Upper lobe of left lung (tissue), 6 donors: Measurements from ENCODE around the gene PLXNB2. TPM values are rescaled to one million over a fixed set of nuclear protein-coding genes. Genes with fewer than 3 reads are reported as not detected.

Source experiments
- ATAC-seq, 2 donors: fragments of 200-7000 bp; cut with Tn5 transposase; one replicate each; pipeline ENCODE4 v1.9.1; 2022; ENCODE audit warnings: mild to moderate bottlenecking in 2 of 2, moderate library complexity in 2 of 2; ENCODE audit not compliant: low FRiP score in 2 of 2
- DNase-seq, 2 donors: peaks; one replicate each; pipeline ENCODE4 v3.0.0-alpha.2; 2019 to 2020
- H3K27ac ChIP-seq, 4 donors: fragments of 200-600 bp; sonication (generic); one replicate each; pipeline ENCODE4 v1.5.1; 2016 to 2019
- H3K27me3 ChIP-seq, 4 donors: fragments of 200-600 bp; sonication (generic); one replicate each; pipeline ENCODE4 v1.5.1; 2017 to 2019
- H3K36me3 ChIP-seq, 4 donors: fragments of 200-600 bp; sonication (generic); one replicate each; pipeline ENCODE4 v1.5.1; 2016 to 2019
- H3K4me1 ChIP-seq, 4 donors: fragments of 200-600 bp; sonication (generic); one replicate each; pipeline ENCODE4 v1.5.1; 2018 to 2019
- H3K4me3 ChIP-seq, 4 donors: fragments of 200-600 bp; sonication (generic); one replicate each; pipeline ENCODE4 v1.5.1; 2017 to 2019; ENCODE audit warnings: mild to moderate bottlenecking in 2 of 4, moderate library complexity in 1 of 4
- H3K9me3 ChIP-seq, 4 donors: fragments of 200-600 bp; sonication (generic); one replicate each; pipeline ENCODE4 v1.5.1; 2018 to 2019
- EP300 ChIP-seq, 4 donors: sonication (generic); formaldehyde crosslinking; IDR thresholded peaks; one replicate each; pipeline ENCODE4 v1.5.1; 2017; ENCODE audit warnings: antibody characterized with exemption in 4 of 4, control low read depth in 2 of 4
- POLR2A ChIP-seq, 4 donors: fragments of 450-650 bp; IDR thresholded peaks; one replicate each; pipeline ENCODE4 v1.5.1; 2016 to 2017; ENCODE audit warnings: antibody characterized with exemption in 4 of 4, mild to moderate bottlenecking in 2 of 4
- POLR2AphosphoS5 ChIP-seq, 2 donors: sonication (generic); formaldehyde crosslinking; IDR thresholded peaks; one replicate each; pipeline ENCODE4 v1.5.1; 2017; ENCODE audit warnings: antibody characterized with exemption in 2 of 2
- WGBS, 2 donors: methylation state at CpG; one replicate each; pipeline ENCODE4 v1.1.5; 2017 to 2018; 5-methylcytosine and 5-hydroxymethylcytosine counted together
- total RNA-seq, 6 donors: library from RNA; depleted of rRNA in 4 of 6; stranded (reverse); fragments of >200 nt in 4 of 6; gene quantifications; one replicate each; pipeline versions ENCODE4 v1.1.0 to v1.2.1, GENCODE V29; 2016 to 2021
- TF ChIP-seq, protein P1 (sequence below), 6 experiments: fragments of 450-650 bp in 4 of 6; fragments of 200-600 bp in 2 of 6; sonication (generic) in 2 of 6; IDR thresholded peaks; one replicate each; pipeline ENCODE4 v1.5.1; 2016 to 2019; ENCODE audit warnings: antibody characterized with exemption in 6 of 6
- donor health status: DM: no; HTN: no; CAD: no; lungs with moderate emphysema.
- donor health status: DM: no; HTN: yes; CAD: no; lungs with severe emphysema.

PLXNB2 gene
- total RNA-seq, 6 donors from 2014 or later = 218 to 407 (median 313) TPM

DNA sequence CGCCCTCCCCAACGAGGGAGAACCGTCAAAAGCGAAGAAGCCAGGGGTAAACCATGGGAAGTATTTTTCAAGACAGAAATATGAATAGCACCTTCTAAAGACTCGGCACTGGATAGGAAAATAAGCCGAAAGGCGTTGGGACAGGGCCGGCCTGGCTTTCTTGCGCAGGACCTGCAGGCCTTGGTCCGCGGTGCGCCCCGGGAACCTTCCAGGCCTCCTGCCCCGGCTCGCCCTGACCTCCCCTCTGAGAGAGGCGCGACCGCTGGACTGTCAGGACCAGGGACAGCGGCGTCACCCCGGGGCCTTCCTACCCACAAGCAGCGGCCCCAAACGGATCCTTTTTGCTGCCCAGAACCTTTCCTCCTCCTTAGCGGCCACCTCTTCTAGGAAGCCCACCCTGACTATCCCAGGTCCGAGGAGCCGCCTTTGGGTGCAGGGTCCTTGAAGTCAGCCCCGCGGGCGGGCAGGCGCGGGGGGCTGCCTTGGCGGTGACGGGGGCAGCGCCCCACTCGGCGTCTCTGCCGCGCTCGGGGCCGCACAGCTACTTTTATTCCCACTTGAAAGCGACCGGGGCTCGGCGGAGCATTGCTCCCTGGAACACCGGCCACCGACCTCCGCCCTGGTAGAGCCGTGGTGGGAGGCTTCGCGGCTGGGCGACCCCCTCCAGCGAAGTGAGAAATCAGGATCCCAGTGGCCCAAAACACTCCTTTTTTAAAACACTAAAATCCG is 36.6 kb downstream of the PLXNB2 start:
- H3K27me3 ChIP-seq = peaks cover 0 to 10% (median 2%) of the 10 kb centered on the region in 4 donors
- no peaks in the 10 kb centered on the region for H3K9me3 ChIP-seq
- peaks cover 50 to 68% (median 55%) of the 10 kb centered on the region in 4 donors for H3K4me1 ChIP-seq
- peak in 1 of 2 donors; percentile 6 for TF ChIP-seq POLR2AphosphoS5 (IDR thresholded peaks at IDR 0.05)
- TF ChIP-seq, protein P1, sequence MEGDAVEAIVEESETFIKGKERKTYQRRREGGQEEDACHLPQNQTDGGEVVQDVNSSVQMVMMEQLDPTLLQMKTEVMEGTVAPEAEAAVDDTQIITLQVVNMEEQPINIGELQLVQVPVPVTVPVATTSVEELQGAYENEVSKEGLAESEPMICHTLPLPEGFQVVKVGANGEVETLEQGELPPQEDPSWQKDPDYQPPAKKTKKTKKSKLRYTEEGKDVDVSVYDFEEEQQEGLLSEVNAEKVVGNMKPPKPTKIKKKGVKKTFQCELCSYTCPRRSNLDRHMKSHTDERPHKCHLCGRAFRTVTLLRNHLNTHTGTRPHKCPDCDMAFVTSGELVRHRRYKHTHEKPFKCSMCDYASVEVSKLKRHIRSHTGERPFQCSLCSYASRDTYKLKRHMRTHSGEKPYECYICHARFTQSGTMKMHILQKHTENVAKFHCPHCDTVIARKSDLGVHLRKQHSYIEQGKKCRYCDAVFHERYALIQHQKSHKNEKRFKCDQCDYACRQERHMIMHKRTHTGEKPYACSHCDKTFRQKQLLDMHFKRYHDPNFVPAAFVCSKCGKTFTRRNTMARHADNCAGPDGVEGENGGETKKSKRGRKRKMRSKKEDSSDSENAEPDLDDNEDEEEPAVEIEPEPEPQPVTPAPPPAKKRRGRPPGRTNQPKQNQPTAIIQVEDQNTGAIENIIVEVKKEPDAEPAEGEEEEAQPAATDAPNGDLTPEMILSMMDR (IDR thresholded peaks at IDR 0.05) = no peak
- peaks cover 3 to 13% (median 11%) of the 10 kb centered on the region in 4 donors for H3K36me3 ChIP-seq
- peak overlapping the region; percentile 0 to 65 (median 54) for H3K4me3 ChIP-seq
- ATAC-seq = peak; percentile 66 to 77
- H3K27ac ChIP-seq = peak overlapping the region; percentile 54 to 83 (median 70)
- DNase-seq = peak; percentile 76 to 93
- WGBS, 2 donors = 1 to 2% methylated on average over 29 to 32 of the region's 53 CpGs

DNA sequence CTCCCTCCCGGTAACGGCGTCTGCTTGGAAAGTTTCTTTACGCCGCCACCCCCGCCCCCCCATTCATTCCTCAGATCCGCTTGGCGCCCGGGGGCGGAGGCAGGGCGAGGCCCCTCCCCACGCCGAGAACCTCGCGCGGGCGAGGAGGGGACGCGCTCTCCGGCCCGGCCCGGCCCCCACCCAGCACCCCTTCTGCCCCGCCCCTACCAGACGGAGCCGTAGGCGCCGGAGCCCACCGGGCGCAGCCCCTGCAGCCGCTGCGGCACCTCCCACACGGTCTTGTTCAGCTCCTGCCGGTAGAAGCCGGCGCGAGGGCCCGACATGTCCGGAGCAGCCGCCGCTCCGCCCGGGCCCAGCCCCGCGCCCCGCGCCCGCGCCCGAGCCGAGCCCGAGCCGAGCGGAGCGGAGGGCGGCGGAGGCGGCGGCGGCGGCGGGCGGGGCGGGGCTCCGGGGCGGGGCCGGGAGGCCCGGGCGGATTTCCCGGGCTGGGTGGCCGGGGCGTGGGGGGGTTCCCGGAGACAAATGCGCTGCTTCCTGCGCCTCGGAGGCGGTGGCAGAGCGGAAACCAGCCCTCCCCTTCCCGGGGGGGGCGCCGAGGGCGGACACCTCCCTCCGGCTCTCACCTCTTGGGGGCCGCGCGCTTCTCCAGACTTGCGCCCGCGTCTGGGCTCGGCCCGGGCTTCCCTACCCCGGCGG is 37.3 kb downstream of the PLXNB2 start, which contains the start of gene MAPK11:
TSS of gene MAPK11 (minus strand) at position 411 of the 696 bp plus-strand sequence. CDS start at position 323, 88 bp downstream.
- Histone ChIP-seq H3K27ac (peak within 1 kb of the TSS; percentile 54 to 83 (median 73)), H3K4me1 (peaks cover 50 to 63% (median 54%) of the 10 kb centered on the region in 4 donors), H3K36me3 (peaks cover 0 to 6% (median 4%) of the 10 kb centered on the region in 4 donors), H3K27me3 (peaks cover 0 to 10% (median 2%) of the 10 kb centered on the region in 4 donors), H3K9me3 (no peaks in the 10 kb centered on the region), H3K4me3 (peak within 1 kb of the TSS; percentile 38 to 65 (median 54))
- ATAC-seq = peak in 1 of 2 donors; percentile 47
- peak; percentile 39 to 92 for DNase-seq
- 0 to 1% methylated on average over 11 to 15 of the region's 92 CpGs for WGBS, 2 donors
- TF ChIP-seq POLR2AphosphoS5 (IDR thresholded peaks at IDR 0.05) = no peak
- TF ChIP-seq POLR2A (IDR thresholded peaks at IDR 0.05) = peak in 1 of 4 donors; percentile 6
- TF ChIP-seq EP300 (IDR thresholded peaks at IDR 0.05) = no peak

DNA sequence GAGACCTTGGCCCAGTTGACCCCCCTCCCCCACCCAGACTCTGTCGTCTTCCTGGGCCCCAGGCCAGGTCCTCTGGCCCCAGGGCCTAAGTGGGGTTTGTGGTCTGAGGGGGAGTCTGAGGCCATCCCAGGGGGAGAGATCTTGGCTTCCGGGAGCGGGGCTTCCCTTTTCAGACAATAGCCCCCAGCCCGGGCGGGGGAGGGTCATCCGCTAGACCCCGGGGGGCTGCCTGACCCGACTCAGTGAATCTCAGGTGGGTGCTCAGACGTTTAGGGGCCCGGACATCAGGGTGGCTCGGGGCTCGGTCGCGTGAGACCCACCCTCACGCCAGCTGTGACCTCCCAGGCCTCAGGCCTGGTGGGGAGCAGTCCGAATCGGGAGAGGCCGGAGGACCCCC is 37.9 kb downstream of the PLXNB2 start:
- 0 to 16% methylated on average over 1 to 14 of the region's 18 CpGs for WGBS, 2 donors
- peak overlapping the region; percentile 38 to 65 (median 54) for H3K4me3 ChIP-seq
- H3K36me3 ChIP-seq = peaks cover 0 to 2% (median 0%) of the 10 kb centered on the region in 4 donors
- H3K27ac ChIP-seq = peak overlapping the region; percentile 50 to 83 (median 72)
- H3K9me3 ChIP-seq = no peaks in the 10 kb centered on the region
- ATAC-seq = no peak
- H3K27me3 ChIP-seq = peaks cover 0 to 10% (median 2%) of the 10 kb centered on the region in 4 donors
- TF ChIP-seq, protein P1 (IDR thresholded peaks at IDR 0.05) = no peak
- TF ChIP-seq EP300 (IDR thresholded peaks at IDR 0.05) = no peak
- TF ChIP-seq POLR2AphosphoS5 (IDR thresholded peaks at IDR 0.05) = no peak
- TF ChIP-seq POLR2A (IDR thresholded peaks at IDR 0.05) = no peak
- DNase-seq = no peak
- H3K4me1 ChIP-seq = peaks cover 50 to 59% (median 53%) of the 10 kb centered on the region in 4 donors

DNA sequence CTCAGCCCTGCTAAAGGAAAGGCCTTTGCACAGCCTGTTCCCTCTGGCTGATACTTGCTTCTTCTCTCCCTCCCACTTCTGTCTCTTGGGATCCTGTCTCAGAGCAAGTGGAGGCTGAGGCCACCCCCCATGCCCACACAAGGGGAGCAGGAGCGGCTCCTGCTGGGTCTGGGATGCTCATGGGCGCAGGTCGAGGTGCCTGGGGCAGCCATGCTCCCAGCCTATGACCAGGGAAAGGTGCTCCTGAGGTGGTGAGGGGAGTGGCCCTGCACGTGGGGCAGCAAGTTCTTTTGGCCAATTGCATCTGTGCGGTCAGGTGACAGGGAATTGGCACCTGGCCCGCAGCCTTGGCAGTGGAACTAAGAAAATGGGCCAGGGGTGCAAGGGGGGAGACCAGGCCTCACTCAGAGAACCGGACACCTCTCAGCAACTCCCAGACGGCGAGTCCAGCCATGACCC is 38.8 kb downstream of the PLXNB2 start:
- 35 to 54% methylated on average over 9 of the region's 9 CpGs for WGBS, 2 donors
- no peaks in the 10 kb centered on the region for H3K9me3 ChIP-seq
- TF ChIP-seq, protein P1 (IDR thresholded peaks at IDR 0.05) = no peak
- TF ChIP-seq EP300 (IDR thresholded peaks at IDR 0.05) (no peak), POLR2A (IDR thresholded peaks at IDR 0.05) (no peak), POLR2AphosphoS5 (IDR thresholded peaks at IDR 0.05) (no peak)
- H3K4me3 ChIP-seq = no peak overlapping the region
- H3K4me1 ChIP-seq = peaks cover 50 to 59% (median 53%) of the 10 kb centered on the region in 4 donors
- peak in 1 of 2 donors; percentile 51 for DNase-seq
- H3K27me3 ChIP-seq = peaks cover 0 to 10% (median 2%) of the 10 kb centered on the region in 4 donors
- peak overlapping the region in 1 of 4 donors; percentile 83 for H3K27ac ChIP-seq
- ATAC-seq = no peak
- no peaks in the 10 kb centered on the region for H3K36me3 ChIP-seq
